H1 (cell line): ENCODE results near the gene SHISA8. TPM values are rescaled to one million over a fixed set of nuclear protein-coding genes. Genes with fewer than 3 reads are reported as not detected.

Experiments
- CTCF ChIA-PET: fragments of 300-600 bp; sonication (Branson Sonifier 250); formaldehyde crosslinking; loops from one replicate; lab custom pipeline; 2021; ENCODE audit not compliant: partially characterized antibody; lab: Charles Lee
- POLR2A ChIA-PET: fragments of 300-600 bp; sonication (Branson Sonifier 250); formaldehyde crosslinking; loops from one replicate; lab custom pipeline; 2021; ENCODE audit warnings: inconsistent platforms; ENCODE audit not compliant: partially characterized antibody; lab: Charles Lee
- DNase-seq, 2 experiments: peaks; one replicate each; pipeline versions ENCODE4 v3.0.0 to v3.0.0-alpha.2; 2010 to 2022; ENCODE audit warnings: low spot score in 2 of 2, low read depth in 1 of 2, mixed read lengths in 1 of 2
- FAIRE-seq: peaks from 2 replicates; lab custom pipeline; 2011; peaks lifted over from hg19 to GRCh38; lab: Jason Lieb, UNC
- H2AFZ ChIP-seq: 2 replicates; pipeline ENCODE4 v1.8.1; 2012; ENCODE audit warnings: low read length, inconsistent platforms
- H2AK5ac ChIP-seq: 2 replicates; pipeline ENCODE4 v1.6.1; 2013; ENCODE audit warnings: low read depth, low read length
- H2BK120ac ChIP-seq: replicated peaks from 2 replicates; pipeline ENCODE3; 2013; ENCODE audit warnings: low read depth, low read length, inconsistent platforms
- H2BK12ac ChIP-seq: 2 replicates; pipeline ENCODE4 v1.6.1; 2013; ENCODE audit warnings: low read depth, low read length
- H2BK15ac ChIP-seq: 2 replicates; pipeline ENCODE4 v1.6.1; 2013; ENCODE audit warnings: low read length
- H2BK20ac ChIP-seq: 2 replicates; pipeline ENCODE4 v1.6.1; 2013; ENCODE audit warnings: low read length
- H2BK5ac ChIP-seq: 2 replicates; pipeline ENCODE4 v1.6.1; 2013; ENCODE audit warnings: low read depth, low read length
- H3K14ac ChIP-seq: 2 replicates; pipeline ENCODE4 v1.6.1; 2013; ENCODE audit warnings: inconsistent platforms; ENCODE audit not compliant: insufficient read length
- H3K18ac ChIP-seq: 2 replicates; pipeline ENCODE4 v1.6.1; 2013; ENCODE audit warnings: low read length; ENCODE audit errors: extremely low read depth
- H3K23ac ChIP-seq: 2 replicates; pipeline ENCODE4 v1.6.1; 2013; ENCODE audit warnings: inconsistent platforms; ENCODE audit not compliant: insufficient read length
- H3K23me2 ChIP-seq: 2 replicates; pipeline ENCODE4 v1.6.1; 2013; ENCODE audit warnings: low read depth, low read length
- H3K27ac ChIP-seq: 2 replicates; pipeline ENCODE4 v1.6.1; 2011; ENCODE audit warnings: low read depth, low read length, inconsistent platforms
- H3K27me3 ChIP-seq, 4 experiments: replicated peaks in 1 of 4; 1 replicate in 1 of 4; 2 replicates in 3 of 4; pipeline versions ENCODE4 v1.6.1 to v1.8.1; 2011 to 2013; ENCODE audit warnings: low read length in 3 of 4, mild to moderate bottlenecking in 3 of 4, inconsistent platforms in 2 of 4, mixed read lengths in 2 of 4, moderate library complexity in 1 of 4; ENCODE audit not compliant: control insufficient read depth in 3 of 4, insufficient read depth in 3 of 4; ENCODE audit errors: extremely low read depth in 1 of 4
- H3K36me3 ChIP-seq, 4 experiments: 2 replicates each; pipeline versions ENCODE4 v1.6.1 to v1.8.1; 2011 to 2013; ENCODE audit warnings: mild to moderate bottlenecking in 4 of 4, low read length in 3 of 4, moderate library complexity in 2 of 4, control low read depth in 1 of 4, inconsistent platforms in 1 of 4; ENCODE audit not compliant: insufficient read depth in 4 of 4, control insufficient read depth in 2 of 4
- H3K4ac ChIP-seq: replicated peaks from 2 replicates; pipeline ENCODE3; 2013; ENCODE audit warnings: low read length, low read depth, mixed read lengths, inconsistent platforms; ENCODE audit not compliant: insufficient read length
- H3K4me1 ChIP-seq, 4 experiments: replicated peaks in 1 of 4; 1 replicate in 1 of 4; 2 replicates in 3 of 4; pipeline versions ENCODE4 v1.6.1 to v1.8.1; 2011 to 2013; ENCODE audit warnings: low read length in 3 of 4, inconsistent platforms in 2 of 4, mixed read lengths in 1 of 4; ENCODE audit not compliant: insufficient read depth in 4 of 4, control insufficient read depth in 3 of 4
- H3K4me2 ChIP-seq, 2 experiments: 2 replicates each; pipeline versions ENCODE4 v1.6.1 to v1.8.1; 2011 to 2013; ENCODE audit warnings: low read depth in 2 of 2, low read length in 2 of 2, control low read depth in 1 of 2, inconsistent platforms in 1 of 2, mild to moderate bottlenecking in 1 of 2; ENCODE audit not compliant: insufficient read depth in 1 of 2
- H3K4me3 ChIP-seq, 4 experiments: fragments of 200-600, 300-600 bp in 1 of 4; sonication (generic), shearing (Covaris generic), sonication (Bioruptor Twin) in 1 of 4; 2 replicates each; pipeline versions ENCODE4 v1.5.1 to v1.8.1; 2011 to 2016; ENCODE audit warnings: low read length in 4 of 4, low read depth in 3 of 4, control low read depth in 2 of 4, inconsistent platforms in 2 of 4, mild to moderate bottlenecking in 2 of 4, mixed read lengths in 1 of 4, moderate library complexity in 1 of 4; ENCODE audit not compliant: insufficient read depth in 2 of 4; ENCODE audit errors: extremely low read depth in 1 of 4
- H3K56ac ChIP-seq: replicated peaks from 2 replicates; pipeline ENCODE3; 2013; ENCODE audit warnings: low read depth, mild to moderate bottlenecking, mixed read lengths, low read length, inconsistent platforms; ENCODE audit not compliant: insufficient read length
- H3K79me1 ChIP-seq: 2 replicates; pipeline ENCODE4 v1.6.1; 2013; ENCODE audit warnings: low read depth, low read length, control low read depth
- H3K79me2 ChIP-seq, 2 experiments: 2 replicates each; pipeline versions ENCODE4 v1.6.1 to v1.8.1; 2012 to 2013; ENCODE audit warnings: low read length in 2 of 2, mild to moderate bottlenecking in 2 of 2, inconsistent platforms in 1 of 2; ENCODE audit not compliant: insufficient read depth in 2 of 2, control insufficient read depth in 1 of 2
- H3K9ac ChIP-seq, 4 experiments: replicated peaks in 1 of 4; 1 replicate in 1 of 4; 2 replicates in 3 of 4; pipeline versions ENCODE4 v1.6.1 to v1.8.1; 2011 to 2013; ENCODE audit warnings: low read depth in 3 of 4, low read length in 3 of 4, control low read depth in 2 of 4, mild to moderate bottlenecking in 2 of 4, moderate library complexity in 2 of 4, inconsistent platforms in 1 of 4; ENCODE audit errors: extremely low read depth in 1 of 4
- H3K9me3 ChIP-seq, 2 experiments: 2 replicates each; pipeline versions ENCODE4 v1.6.1 to v1.8.1; 2012 to 2013; ENCODE audit warnings: mild to moderate bottlenecking in 2 of 2, moderate library complexity in 2 of 2, control low read depth in 1 of 2, inconsistent platforms in 1 of 2, low read depth in 1 of 2, low read length in 1 of 2, mixed read lengths in 1 of 2; ENCODE audit not compliant: insufficient read depth in 2 of 2
- H4K20me1 ChIP-seq, 2 experiments: replicated peaks in 1 of 2; 2 replicates each; pipeline versions ENCODE3 to v1.8.1; 2011 to 2013; ENCODE audit warnings: inconsistent platforms in 2 of 2, low read length in 2 of 2, mild to moderate bottlenecking in 1 of 2; ENCODE audit not compliant: insufficient read depth in 2 of 2, control insufficient read depth in 1 of 2
- H4K5ac ChIP-seq: 2 replicates; pipeline ENCODE4 v1.6.1; 2013; ENCODE audit warnings: low read length, low read depth, mixed read lengths, inconsistent platforms; ENCODE audit not compliant: insufficient read length
- H4K8ac ChIP-seq: 2 replicates; pipeline ENCODE4 v1.8.0; 2013; ENCODE audit warnings: mild to moderate bottlenecking, moderate library complexity, low read length, inconsistent platforms; ENCODE audit not compliant: insufficient read depth; ENCODE audit errors: extremely low read depth
- H4K91ac ChIP-seq: replicated peaks from 2 replicates; pipeline ENCODE3; 2013; ENCODE audit warnings: low read length, mixed read lengths, inconsistent platforms; ENCODE audit not compliant: insufficient read length
- CTCF ChIP-seq, 3 experiments: IDR thresholded peaks; 1 replicate in 2 of 3; 2 replicates in 1 of 3; pipeline versions ENCODE4 v1.5.1 to v1.6.1; 2011; ENCODE audit warnings: low read length in 3 of 3, mild to moderate bottlenecking in 3 of 3, inconsistent platforms in 2 of 3, low read depth in 1 of 3, moderate library complexity in 1 of 3; ENCODE audit not compliant: insufficient read depth in 1 of 3; ENCODE audit errors: control extremely low read depth in 1 of 3
- SIX5 ChIP-seq: IDR thresholded peaks from 2 replicates; pipeline ENCODE4 v1.6.1; 2011; ENCODE audit warnings: mild to moderate bottlenecking, low read depth, low read length
- SP4 ChIP-seq: IDR thresholded peaks from 2 replicates; pipeline ENCODE4 v1.6.1; 2012; ENCODE audit warnings: low read length, inconsistent platforms
- SUZ12 ChIP-seq: fragments of 200-600 bp; sonication (generic); IDR thresholded peaks from 2 replicates; pipeline ENCODE4 v1.6.1; 2012; ENCODE audit warnings: mild to moderate bottlenecking, inconsistent platforms, low read length, moderate library complexity, mixed read lengths
- TAF1 ChIP-seq: IDR thresholded peaks from 2 replicates; pipeline ENCODE4 v1.6.1; 2011; ENCODE audit warnings: mild to moderate bottlenecking, low read depth, low read length
- TCF12 ChIP-seq: IDR thresholded peaks from 2 replicates; pipeline ENCODE4 v1.6.1; 2011; ENCODE audit warnings: low read depth, mild to moderate bottlenecking, low read length
- WGBS, 2 experiments: shearing (Covaris generic) in 1 of 2; methylation state at CpG; one replicate each; pipeline versions ENCODE4 v1.1.6 to v1.1.7; 2013 to 2015; ENCODE audit warnings: low lambda C conversion rate in 2 of 2, mixed read lengths in 2 of 2, inconsistent platforms in 1 of 2, low coverage in 1 of 2, missing lambda C conversion rate in 1 of 2; ENCODE audit not compliant: insufficient replicate concordance in 2 of 2, insufficient coverage in 1 of 2, insufficient read length in 1 of 2; ENCODE audit errors: extremely low coverage in 1 of 2, missing lambda C conversion rate in 1 of 2; 5-methylcytosine and 5-hydroxymethylcytosine counted together
- polyA plus RNA-seq, 7 experiments: library from polyadenylated mRNA; depleted of rRNA in 3 of 7; stranded (reverse) in 5 of 7; unstranded in 2 of 7; fragments of >200 nt in 5 of 7; fragments of 200-250 nt in 2 of 7; gene quantifications; 1 replicate in 5 of 7; 2 replicates in 1 of 7; 4 replicates in 1 of 7; pipeline versions ENCODE4 v1.2.1 to v1.2.3, GENCODE V29; 2011 to 2013; ENCODE audit warnings: missing spikeins in 2 of 7, mixed read lengths in 2 of 7
- total RNA-seq: library from RNA; stranded (reverse); fragmentation: NEBNext Ultra II Directional; extraction: Animal tissue kit (Norgen Biotek cat#: 25700); gene quantifications from 2 replicates; pipeline ENCODE4 v1.2.1, GENCODE V29; 2021

Gene SHISA8
- total and polyA plus RNA-seq, 2 of the 8 experiments (the other 6 are each of a cell fraction or from before 2014, with no cell fraction given): 0.14 to 0.89 TPM

DNA sequence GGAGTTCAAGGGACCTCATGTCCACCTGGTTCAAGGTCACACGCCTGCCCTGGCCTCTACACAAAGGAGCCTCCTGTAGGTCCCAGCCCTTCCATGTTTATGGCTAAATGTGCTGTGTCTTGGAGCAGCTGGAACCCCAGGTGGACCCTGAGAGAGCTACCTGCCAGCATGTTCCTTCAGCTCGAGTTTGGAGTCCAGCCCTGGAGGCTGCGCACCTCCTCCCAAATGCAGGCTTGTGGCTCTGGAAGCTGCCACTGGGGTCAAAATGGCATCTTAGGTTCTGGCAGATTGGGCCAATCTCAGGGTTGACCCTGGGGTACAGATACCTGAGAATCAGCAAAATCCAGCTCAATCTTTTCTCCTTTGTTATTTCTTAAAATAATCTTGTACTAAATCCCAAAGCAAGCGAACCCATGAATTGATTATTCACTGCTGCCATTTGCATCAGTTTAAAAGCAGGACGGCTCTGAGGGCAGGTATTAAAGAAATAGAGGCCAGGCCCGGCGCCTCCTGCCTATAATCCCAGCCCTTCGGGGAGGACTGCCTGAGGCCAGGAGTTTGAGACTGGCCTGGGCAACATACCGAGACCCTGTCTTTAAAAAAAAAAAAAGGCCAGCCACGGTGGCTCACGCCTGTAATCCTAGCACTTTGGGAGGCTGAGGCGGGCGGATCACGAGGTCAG, 8.9 kb upstream of the SHISA8 start:
- Histone ChIP-seq H3K27me3 (peaks cover 15 to 79% (median 60%) of the 10 kb centered on the region in 4 experiments), H2BK12ac (no peak overlapping the region), H3K4ac (no peak overlapping the region), H4K20me1 (peaks cover 0 to 5% of the 10 kb centered on the region in 2 experiments), H3K9ac (no peak overlapping the region), H2BK5ac (no peak overlapping the region), H2BK20ac (0 out of 2 replicates have a peak overlapping the region, but pooled peaks have one; percentile 18), H4K91ac (peak overlapping the region; percentile 65), H3K23ac (no peak overlapping the region), H3K18ac (no peak overlapping the region), H2AFZ (no peak overlapping the region), H3K4me3 (no peak overlapping the region), H2AK5ac (peak overlapping the region; percentile 55; the same call in 1 of the 2 replicates), H3K14ac (no peak overlapping the region), H4K5ac (no peak overlapping the region), H2BK15ac (0 out of 2 replicates have a peak overlapping the region, but pooled peaks have one; percentile 92), H3K79me2 (no peaks in the 10 kb centered on the region), H3K23me2 (peaks cover 8% of the 10 kb centered on the region; the same call in 1 of the 2 replicates), H3K27ac (no peak overlapping the region), H4K8ac (no peak overlapping the region; the same call in 1 of the 2 replicates), H3K79me1 (no peaks in the 10 kb centered on the region), H3K4me2 (no peak overlapping the region), H3K4me1 (peaks cover 0 to 23% (median 18%) of the 10 kb centered on the region in 4 experiments; a peak in 6 of 7 replicates), H3K9me3 (no peaks in the 10 kb centered on the region), H3K36me3 (no peaks in the 10 kb centered on the region), H2BK120ac (no peak overlapping the region), H3K56ac (no peak overlapping the region)
- DNase-seq (no peak), FAIRE-seq (no peak)
- CTCF ChIA-PET: interaction anchor here (0.7 to 5.9 kb wide), 6 partner anchors 14 to 226 kb away, joined by 3 to 77 read pairs (median 6); partner anchors contain the start of gene MEI1
- 92% methylated on average over 13 of the region's 14 CpGs; no CpG with 5 or more reads in 1 of the 2 experiments for WGBS, 2 experiments
- TF ChIP-seq CTCF (IDR thresholded peaks at IDR 0.05; ENCODE audit: control extremely low read depth in 1 of 3, insufficient read depth in 1 of 3, low read depth in 1 of 3, low read length in 3 of 3) (peak in 1 of 3 experiments; percentile 1; a peak in 1 of 4 replicates), SIX5 (no peak), TCF12 (no peak), SP4 (no peak), SUZ12 (no peak), TAF1 (no peak)
- POLR2A ChIA-PET: interaction anchor here (0.6 to 1.2 kb wide), 4 partner anchors 13 to 185 kb away, joined by 3 to 5 read pairs (median 4); no protein-coding TSS in a partner anchor
